GM18511 (cell line): ENCODE measurements around the gene LYSMD1.

ENCODE experiments used
- ATAC-seq: cut with Tn5 transposase; IDR thresholded peaks from one replicate; pipeline ENCODE4 v1.9.1; 2021; ENCODE audit warnings: mild to moderate bottlenecking, moderate library complexity; ENCODE audit not compliant: unreplicated experiment

LYSMD1 gene

GRCh38 chr1:151142411-151143056 is 23.2 kb downstream of the LYSMD1 start:
- no peak for ATAC-seq

- ATAC-seq = no peak
These were observed 27.9 kb downstream of the LYSMD1 start for GRCh38 chr1:151137789-151138188.

DNA sequence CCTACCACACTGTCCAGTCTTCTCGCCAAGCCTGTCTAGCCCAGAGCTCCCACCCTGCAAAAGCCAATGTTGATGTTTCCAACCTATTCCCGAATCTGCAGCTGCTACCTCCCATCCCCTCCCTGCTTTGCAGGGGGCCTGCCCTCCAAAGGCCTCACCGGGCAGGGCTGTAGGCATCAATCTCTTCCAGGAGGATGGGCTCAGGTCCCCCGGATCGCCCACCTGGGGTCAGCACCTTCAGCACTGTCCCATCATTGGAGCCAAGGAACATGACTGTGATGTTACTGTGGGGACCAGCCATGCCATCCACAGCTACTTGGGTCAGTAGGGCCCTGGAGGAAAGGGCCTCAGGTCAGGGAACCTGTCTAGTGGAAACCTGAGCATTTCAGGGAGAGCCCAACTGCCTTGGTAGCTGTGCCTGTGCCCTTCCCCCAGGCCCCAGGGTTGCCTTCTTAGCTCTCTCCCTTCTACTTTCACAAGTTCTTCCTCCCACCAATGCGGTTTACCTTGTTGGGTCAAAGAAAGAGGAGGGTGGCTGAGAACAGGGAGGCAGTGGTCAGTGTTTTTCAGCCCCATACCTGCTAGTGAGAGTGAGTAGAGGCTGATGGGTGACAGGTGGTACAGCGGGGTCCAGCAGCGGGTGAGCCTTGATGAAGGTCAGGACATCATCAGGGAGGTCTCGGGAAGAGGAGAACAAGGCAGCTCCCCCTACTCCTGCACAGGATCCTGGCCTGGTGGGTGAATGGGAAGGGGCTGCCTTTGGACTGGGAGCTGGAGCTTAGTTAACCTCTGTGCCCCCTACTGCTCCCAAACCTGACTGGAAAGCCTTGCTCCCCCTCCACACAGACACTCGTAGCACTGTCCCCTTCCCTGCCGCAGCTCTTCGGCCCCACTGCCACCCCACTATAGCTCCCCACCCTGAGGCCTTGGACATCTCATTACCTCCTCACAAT is 30.0 kb downstream of the LYSMD1 start:
- ATAC-seq = no peak

- ATAC-seq = no peak
These were observed 30.7 kb downstream of the LYSMD1 start for GRCh38 chr1:151134991-151135390.

- ATAC-seq = no peak
These were observed 31.3 kb downstream of the LYSMD1 start for GRCh38 chr1:151134396-151134795.

- no peak for ATAC-seq
These were observed 32.5 kb downstream of the LYSMD1 start for GRCh38 chr1:151133018-151133806.

DNA sequence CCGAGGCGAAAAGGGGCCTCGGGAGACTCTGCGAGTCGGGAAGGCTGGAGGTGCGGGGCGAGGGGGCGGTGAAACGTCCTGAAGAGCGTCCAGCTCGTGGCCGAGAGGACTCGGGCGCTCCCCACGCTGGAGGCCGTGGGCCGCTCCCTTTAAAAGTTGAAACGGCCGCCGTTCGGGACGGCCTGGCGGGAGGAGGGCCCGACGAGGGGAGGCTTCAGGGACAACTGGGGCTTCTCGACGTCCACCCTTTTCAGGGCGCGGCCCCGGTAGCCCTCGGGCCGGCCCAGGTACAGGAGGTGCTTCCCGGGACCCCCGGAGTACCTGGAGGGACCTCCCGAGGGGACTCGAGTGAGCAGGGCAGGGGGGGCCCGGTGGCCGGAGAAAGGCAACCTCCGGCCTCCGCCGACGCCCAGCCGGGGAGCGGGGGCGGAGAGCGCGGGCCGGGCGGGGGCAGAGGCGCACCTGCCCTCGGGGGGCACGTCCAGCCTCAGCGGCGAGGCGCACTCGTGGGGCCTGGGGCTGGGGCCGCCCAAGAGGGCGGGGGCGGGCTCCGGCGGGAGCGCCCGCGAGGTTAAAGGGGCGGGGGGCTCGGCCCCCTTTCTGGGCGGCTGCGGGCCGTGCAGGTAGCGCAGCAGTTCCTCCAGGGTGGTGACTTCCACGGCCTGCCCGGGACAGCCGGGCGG is 33.2 kb downstream of the LYSMD1 start:
- no peak for ATAC-seq

DNA sequence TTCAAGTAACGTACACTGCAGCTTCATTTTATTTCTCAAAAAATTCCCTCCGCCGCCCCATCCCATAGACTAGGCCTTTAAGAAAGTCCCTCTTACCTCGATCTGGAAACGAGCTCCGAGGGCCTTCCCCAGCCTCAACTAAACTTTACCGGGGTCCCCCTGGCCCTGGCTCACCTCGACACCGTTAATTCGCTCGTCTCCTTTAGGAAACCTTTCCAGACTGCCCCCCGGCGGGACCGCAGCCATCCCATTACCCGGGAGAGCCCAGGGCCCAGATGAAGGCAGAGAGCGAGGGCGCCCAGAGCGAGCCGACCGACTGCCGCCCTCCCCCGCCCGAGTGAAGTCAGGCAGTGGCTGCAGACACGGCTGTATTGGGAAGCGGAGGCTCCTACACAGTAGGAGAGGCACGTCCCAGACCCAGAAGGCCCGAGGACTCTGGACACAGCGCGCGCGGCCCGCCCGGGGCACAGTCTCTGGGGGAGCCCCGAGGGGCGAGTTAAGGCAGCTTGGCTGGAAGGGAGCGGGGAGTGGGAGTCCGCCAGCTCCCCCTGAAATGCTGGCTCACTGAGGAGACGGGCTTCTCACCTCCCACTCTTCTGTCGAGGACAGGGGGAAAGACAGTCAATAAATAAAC is 33.9 kb downstream of the LYSMD1 start:
- no peak for ATAC-seq

- no peak for ATAC-seq
These were observed 34.6 kb downstream of the LYSMD1 start for GRCh38 chr1:151130987-151131586.

GRCh38 chr1:151128800-151129199 is 36.9 kb downstream of the LYSMD1 start:
- no peak for ATAC-seq

- no peak for ATAC-seq
These were observed 40.8 kb downstream of the LYSMD1 start for GRCh38 chr1:151124763-151125403.

GRCh38 chr1:151113877-151114276 is 51.8 kb downstream of the LYSMD1 start:
- ATAC-seq = no peak
